ENCODE data around the gene RIC1.
"Not testable (repeated sequence)": the region's sequence is repeated elsewhere in the genome, so short reads cannot be mapped to it uniquely, and the experiment has no call there.

The RIC1 gene

DNA sequence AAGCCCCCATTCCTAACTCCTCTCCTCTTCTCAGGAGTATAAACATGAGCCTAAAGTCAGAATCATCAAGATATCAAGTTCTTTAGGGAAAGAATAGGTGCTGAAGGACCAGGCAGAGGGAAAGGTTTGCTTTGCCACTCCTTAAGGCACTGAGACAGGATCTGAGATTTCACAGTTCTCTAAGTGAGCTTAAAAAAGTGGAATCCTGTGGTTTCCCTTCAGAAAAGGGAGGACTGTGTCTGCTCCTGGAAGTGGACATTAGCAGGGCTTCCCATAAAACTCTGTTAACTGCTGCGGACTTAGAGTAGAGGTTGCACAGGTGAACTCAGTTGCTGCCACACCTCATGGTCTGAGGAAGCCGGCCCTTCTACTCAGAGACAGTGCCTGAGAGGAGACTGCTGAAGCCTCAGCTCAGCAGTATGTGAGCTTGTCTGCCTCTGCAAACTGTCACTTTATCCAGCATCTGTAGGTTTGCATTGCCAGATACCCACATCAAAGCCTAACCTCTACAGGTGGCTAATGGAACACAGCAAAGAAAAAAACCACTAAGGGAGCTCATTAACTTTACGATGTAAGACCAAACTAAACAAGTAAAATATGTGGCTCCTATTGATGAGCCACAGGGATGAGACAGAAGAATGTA, 42.9 kb downstream of the RIC1 start:
- FAIRE-seq, result no peak

DNA sequence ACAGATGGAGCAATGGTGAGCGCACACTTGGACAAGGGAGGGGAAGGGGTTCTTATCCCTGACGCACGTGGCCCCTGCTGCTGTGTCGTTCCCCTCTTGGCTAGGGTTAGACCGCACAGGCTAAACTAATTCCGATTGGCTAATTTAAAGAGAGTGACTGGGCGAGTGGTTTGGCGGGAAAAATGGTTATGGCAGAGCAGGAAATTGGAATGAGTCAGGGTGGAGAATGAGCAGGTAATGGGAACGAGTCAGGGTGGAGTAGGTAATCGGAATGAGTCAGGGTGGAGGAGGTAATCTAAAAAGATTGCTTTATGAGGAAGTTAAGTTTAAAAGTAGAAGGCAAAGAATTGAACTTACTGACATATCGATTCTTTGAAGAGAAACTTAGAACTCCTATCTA, 46.1 kb downstream of the RIC1 start:
- not testable (repeated sequence) for FAIRE-seq

DNA sequence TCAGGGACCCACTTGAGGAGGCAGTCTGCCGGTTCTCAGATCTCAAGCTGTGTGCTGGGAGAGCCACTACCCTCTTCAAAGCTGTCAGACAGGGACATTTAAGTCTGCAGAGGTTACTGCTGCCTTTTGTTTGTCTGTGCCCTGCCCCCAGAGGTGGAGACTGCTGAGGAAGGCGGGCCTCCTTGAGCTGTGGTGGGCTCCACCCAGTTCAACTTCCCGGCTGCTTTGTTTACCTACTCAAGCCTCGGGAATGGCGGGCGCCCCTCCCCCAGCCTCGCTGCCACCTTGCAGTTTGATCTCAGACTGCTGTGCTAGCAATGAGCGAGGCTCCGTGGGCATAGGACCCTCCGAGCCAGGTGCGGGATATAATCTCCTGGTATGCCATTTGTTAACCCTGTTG, 54.7 kb downstream of the RIC1 start:
- not testable (repeated sequence) for FAIRE-seq

DNA sequence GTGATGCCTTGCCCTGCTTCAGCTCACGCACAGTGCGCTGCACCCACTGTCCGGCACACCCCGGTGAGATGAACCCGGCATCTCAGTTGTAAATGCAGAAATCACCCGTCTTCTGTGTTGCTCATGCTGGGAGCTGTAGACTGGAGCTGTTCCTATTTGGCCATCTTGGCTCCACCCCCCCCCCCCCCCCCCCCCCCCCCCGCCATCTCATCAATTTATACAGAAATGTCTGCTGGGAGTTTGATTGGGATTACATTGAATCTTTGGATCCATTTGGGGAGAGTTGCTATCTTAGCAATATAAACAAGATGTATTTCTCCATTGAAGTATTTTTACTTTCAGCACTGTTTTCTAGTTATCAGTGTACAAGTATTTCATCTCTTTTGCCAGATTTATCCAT, 55.2 kb downstream of the RIC1 start:
- no peak for FAIRE-seq

DNA sequence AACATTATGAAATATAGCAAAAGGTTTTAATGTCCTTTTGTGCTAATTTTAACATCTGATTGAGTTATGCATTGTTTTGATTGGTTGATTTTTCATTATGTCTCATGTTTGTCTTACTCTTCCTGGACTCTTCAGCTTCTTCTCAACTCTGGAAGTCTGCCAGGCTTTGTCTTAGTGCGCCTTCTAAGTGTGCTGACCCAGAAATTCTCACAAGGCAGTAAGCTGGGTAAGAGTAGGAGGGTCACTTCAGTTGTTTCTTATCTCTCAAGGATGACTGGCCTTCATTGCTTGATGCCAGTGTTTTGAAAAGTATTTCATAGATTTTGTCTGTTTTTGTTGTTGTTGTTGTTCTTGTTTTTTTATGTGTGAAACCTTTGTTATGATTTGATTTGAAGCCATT, 59.2 kb downstream of the RIC1 start:
- FAIRE-seq, result no peak

DNA sequence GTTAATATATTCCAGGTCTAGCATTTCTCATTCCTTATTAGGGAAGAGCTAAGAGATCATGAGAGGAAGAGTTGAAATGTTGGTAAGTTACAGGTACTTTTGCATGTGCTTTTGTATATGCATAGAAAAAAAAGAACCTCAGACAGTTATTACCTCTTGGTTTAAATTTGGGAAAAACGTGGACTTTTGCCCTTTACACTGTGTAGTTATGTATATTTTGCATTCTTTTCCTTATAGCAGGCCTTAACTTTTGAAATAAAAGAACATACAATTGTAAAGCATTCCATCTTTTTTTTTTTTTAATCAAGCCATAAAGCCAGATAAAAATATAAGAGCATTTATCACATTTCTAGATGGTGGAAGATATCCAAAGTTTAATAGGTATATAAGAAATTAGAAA, 61.4 kb downstream of the RIC1 start:
- FAIRE-seq, result no peak

DNA sequence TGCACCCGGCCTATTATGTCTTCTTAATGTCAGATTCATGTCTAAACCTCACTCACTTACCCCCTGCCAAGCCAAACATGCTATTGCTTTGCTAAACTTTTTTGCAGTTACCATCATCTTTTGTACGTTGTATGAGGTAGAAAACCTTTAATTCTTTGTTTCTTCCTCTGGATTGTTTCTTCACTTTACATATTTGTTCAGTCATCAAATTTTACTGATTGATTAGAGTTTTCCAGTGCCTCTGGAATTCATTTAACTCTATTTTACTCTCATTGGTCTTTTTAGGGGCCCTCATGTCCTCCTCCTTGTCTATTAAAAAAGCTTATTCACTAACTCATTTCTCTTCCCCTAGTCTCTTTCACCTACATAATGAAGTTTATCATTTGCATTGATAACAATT, 67.0 kb downstream of the RIC1 start:
- no peak for FAIRE-seq

DNA sequence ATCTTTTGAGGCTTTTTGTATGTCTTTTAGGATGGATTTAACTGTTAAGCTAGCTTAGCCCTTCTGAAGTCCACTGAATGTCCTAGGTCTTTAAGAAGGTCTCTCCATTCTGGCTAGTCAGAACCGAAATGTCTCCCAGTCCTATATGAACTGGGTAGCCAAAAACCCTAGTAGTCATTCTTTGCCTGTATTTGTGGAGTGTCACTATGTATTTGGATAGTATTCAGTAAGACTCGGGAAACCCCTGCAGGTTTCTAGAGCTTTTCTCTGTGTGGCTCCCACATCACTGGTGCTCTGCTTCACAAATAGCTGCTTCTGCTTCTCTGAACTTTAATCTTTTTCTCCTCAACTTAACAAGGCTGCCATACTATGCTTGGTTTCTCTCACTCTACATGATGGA, 68.0 kb downstream of the RIC1 start:
- no peak for FAIRE-seq

DNA sequence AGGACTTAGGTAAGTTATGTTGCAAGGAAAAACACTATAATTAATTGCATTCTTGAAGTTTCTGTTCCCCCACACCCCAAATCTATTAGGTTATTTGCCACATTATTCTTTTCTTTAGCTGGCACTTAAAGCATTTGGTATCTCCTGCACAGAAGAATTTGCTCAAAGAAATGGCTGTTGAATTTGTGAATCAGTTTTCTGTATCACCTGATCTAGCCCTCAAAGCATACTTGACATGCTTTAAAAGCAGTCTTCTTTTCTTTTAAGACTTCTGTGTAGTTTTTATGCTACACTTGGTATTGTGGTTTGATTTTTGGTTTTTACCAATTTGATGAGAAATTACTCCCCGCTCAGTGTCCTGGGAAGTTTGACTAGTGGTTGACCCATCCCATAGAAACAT, 69.1 kb downstream of the RIC1 start:
- FAIRE-seq, result no peak

DNA sequence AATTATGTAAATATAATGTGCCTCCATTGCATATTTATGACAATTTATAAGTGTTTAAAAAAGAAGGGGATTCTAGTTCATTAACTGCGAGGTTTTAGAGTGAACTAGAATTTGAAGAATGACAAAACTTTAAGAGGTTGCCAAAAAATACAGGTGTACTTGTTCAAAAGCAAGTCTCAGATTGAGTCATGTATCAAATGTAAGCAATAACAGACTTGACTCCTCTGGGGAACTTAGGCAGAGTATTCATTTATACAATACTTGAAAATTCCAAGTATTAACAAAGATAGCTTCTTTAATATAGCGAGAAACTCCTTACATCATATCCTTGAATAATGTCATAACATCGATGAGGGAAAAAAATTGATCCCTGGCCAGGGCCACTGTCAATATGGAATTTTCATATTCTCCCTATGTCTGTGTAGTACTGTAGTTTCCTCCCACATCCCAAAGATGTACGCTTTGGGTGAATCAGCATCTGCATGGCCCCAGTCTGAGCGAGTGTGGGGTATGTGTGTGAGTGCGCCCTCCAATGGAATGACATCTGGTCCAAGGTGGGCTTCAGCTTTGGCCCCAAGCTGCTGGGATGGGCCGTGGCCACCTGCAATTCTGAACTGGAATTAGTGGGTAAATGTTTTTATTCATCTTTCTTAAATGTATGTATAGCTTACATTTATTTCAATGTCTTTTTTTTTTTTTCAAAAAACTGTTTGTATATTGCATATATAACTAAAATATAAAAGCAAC, 70.1 kb downstream of the RIC1 start:
- no peak for FAIRE-seq

DNA sequence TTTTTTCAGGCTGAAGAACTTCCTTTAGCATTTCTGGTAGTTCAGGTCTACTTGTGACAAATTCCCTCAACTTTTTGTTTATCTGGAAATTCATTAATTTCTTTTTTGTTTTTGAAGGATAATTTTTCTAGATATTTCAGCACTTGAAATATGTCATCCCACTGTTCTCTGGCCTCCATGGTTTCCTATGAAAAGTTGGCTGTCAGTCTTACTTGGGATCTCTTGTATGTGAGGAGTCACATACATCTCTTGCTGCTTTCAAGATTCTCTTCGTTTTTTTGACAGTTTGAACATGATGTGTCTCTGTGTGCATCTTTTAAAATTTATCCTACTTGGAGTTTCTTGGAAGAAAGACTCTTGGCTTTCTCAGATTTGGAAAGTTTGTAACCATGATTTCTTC, 79.5 kb downstream of the RIC1 start:
- no peak for FAIRE-seq

DNA sequence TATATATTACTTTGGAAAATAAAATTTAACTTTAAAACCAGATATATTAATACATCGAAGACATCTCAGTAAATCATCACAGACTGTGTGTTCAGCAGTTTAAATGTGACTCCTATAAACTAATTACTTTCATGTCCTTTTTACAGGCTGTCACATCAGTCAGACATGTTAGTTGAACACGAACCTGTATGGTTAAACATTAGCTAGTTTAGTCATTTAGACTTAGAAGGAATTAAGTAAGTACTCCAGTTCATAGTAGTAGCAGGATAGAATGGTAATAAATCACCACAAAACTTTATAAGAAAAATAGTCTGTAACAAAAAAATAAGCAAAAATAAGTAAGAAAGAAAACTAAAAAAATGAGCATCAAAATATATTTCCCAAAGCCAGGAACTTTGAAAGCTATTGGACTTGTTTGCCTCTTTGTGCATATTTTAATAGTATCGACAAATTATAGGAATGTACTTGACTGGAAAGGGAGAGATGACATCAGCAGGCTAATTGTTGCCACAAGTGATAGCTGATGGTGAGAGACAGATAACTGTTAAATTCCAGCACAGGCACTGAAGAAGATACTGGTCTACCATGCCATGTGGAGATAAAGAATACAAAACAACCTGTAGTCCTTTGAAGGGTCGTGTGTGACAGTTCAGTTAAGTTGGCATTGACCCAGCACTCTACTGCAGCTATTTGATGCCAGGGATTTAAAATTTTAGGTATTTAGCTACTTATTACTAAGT, 83.9 kb downstream of the RIC1 start:
- FAIRE-seq, result no peak

DNA sequence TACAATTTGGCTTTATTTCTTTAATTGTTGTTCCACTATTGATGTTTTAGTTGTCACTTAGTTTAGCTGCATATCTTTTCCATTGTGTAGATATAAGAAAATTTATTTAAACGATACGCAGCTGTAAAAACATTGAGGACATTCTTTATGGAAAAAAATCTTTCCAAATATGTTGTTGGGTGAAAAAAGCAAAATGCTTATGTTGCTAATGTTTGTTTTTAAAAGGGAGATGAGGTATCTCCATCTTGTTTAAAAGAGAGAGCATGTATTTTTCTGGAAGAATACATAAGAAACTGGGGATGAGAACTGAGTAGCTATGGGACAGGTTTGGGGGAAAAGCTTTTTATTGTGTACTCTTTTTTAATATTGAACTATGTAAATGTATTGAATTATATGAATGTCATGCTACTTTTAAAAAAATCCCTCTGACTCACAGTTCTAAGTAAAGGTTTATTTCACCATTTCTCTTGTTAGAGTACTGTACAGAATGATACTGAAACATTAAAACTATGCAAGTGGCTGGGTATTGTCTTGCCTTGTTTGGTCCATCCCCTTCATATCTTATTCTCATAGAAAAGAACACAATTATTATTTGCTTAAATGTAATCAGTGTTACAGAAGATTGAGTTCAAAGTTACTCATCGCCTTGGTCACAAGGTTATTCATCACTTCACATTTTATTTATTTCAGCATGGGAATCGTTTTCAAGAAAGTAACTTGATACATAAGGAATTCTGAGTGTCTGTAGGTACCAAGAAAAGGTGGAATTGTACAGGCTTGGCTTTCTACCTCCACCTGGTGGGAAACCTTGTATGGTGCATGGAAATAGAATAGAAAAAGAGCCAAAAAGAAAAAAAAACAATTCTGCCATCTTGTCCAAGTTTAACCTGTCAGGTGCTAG, 85.8 kb downstream of the RIC1 start:
- FAIRE-seq, result no peak

DNA sequence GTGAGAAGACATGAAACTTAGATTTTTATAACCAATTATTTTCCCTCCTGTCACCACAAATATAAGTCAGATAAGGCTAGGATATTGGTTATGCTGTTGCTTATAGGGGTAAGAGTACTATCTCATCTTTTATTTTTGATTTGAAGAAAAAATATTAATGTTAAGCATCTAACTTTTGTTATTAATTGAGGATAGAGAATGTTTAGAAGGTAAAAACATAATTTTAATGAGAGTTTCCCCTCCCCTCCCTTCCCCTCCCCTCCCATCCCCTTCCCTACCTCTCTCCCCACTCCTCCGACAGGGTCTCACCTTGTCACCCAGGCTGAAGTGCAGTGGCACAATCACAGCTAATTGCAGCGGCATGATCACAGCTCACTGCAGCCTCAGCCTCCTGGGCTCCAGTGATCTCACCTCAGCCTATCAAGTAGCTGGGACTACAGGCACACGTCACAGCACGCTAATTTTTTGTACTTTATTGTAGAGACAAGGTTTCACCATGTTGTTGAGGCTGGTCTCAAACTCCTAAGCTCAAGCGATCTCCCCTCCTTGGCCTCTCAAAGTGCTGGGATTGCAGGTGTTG, 86.7 kb downstream of the RIC1 start:
- FAIRE-seq, result no peak

DNA sequence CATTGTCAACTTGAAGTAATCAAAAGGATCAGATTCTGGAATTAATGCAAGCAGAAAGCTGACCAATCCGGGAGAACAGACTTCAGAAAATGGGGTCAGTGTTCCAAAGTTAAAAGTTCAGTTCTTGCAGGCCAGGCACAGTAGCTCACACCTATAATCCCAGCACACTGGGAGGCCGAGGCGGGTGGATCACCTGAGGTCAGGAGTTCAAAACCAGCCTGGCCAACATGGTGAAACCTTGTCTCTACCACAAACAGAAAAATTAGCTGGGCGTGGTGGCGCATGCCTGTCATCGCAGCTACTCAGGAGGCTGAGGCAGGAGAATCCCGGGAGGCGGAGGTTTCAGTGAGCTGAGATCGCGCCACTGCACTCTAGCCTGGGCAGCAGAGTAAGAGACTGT, 88.5 kb downstream of the RIC1 start:
- FAIRE-seq, result not testable (repeated sequence)

DNA sequence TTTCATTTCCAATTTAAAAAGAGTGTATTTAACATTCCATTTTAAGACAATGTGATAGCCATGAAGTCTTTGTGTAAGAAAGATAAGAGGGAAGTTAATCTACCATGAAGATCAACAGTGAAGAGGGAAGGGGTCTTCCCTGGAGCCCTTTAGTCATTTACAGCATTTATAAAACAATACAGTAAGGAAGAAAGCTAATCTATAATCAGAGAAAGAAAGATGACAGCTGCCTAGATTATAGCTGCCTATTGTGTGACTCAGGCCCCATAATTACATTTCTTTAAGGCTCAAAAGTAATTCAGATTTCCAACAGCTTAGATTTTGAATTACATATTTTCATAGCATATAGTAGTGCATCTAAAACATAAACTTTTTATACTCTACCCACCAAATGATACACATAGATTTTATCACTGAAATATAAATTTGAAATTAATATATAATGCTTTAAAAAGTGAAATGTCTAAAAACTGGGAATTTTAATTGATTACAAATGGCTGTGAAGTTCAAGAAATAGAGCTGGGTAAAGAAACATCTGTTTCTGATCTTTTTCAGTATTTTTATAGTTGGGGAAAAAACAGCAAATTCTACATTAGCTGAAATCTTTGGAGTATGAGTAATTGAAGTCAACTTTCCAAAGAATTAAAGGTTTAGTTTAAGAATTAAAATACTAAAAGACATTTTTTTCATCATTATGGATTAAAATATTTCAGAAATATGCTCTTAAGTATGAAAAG, 89.6 kb downstream of the RIC1 start:
- FAIRE-seq, result peak; percentile 94

DNA sequence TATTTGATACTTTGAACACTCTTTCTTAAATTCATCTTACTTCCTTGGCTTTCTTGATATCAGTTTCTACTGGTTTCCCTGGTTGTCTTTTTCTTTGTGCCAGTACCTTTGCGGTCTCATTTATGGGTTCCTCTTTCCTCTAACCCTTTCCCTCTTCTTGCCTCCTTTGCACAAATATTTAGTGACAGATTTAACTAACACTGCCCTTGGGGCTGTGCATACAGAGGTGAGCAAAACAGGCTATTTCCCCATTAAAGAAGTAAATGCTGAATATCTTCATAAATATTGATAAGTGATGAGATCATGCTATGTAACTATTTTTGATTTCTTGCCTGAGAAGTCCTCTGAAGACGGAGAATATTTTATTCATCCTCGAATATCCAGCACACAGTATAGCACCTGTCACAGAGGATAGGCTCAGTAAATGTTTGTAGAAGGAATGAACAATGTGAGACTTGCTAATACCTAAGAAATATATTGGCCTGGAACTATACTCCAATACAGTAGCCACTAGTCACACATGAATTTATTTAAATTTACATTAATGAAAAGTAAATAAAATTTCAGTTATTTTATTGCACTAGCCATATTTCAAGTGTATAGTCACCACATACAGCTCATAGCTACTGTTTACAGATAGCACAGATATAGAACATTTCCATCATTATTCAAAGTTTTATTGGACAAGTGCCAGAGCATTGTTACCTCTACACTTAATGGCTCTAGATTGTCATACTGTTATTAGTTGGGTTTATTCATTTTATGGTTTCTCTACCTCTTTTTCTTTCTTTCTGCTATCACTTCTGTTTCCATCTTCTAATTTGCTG, 90.4 kb downstream of the RIC1 start:
- no peak for FAIRE-seq

DNA sequence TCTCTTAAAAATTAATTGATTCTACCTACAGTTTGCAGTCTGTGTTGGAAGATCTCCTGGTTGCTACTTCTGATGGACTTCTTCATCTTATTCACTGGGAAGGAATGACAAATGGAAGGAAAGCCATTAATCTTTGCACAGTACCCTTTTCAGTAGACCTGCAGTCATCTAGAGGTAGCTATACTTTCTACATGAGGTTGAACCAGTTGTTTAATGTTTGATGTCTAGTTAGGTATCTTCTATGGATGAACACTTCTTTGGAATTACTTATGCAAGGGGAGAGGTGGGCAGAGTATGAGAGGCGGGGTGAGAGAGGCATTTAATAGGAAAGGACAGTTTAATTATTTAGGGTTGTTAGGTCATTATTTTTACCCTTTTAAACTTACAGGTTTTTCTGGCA, 91.2 kb downstream of the RIC1 start:
- FAIRE-seq, result no peak

DNA sequence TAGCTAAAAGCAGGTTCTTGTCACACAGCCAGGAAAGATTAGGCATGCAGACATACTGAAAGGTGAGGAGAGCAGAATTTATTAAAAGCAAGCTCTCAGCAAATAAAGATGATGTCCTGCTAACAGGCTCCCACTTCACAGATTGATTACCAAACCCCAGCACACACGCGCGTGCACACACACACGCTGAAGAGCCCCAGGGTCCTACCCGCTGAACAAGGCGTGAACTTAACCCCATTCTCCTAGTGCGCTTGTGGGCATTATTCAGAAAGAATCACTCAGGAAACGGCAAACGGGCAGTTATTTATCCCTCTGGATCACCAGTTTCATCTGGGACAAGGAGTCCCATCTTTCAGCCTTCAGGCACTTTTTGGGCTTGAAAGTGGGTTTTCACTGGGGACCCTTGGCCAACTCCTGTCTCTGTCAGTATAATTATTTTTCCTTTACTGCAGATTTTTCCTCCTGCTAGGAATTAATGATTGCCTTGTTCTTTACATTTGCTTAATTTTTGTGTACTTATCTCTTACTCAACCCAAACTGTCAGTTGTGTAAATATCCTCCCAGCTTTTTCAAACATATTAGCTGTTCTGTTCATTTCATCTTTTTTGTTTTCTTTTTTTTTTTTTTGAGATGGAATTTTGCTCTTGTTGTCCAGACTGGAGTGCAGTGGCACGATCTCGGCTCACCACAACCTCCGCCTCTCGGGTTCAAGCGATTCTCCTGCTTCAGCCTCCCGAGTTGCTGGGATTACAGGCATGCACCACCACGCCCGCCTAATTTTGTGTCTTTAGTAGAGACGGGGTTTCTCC, 92.6 kb downstream of the RIC1 start:
- FAIRE-seq, result no peak

DNA sequence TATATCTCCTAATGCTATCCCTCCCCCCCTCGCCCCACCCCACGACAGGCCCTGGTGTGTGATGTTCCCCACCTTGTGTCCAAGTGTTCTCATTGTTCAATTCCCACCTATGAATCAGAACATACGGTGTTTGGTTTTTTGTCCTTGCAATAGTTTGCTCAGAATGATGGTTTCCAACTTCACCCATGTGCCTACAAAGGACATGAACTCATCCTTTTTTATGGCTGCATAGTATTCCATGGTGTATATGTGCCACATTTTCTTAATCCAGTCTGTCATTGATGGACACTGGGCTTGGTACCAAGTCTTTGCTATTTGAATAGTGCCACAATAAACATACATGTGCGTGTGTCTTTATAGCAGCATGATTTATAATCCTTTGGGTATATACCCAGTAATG, 93.8 kb downstream of the RIC1 start:
- not testable (repeated sequence) for FAIRE-seq

Measured in endometrium (tissue), 2 donors.